HG03039 (cell line): Measurements from ENCODE around the gene MPP2.
"Not testable (repeated sequence)": the region's sequence is repeated elsewhere in the genome, so short reads cannot be mapped to it uniquely, and the experiment has no call there.

Experiments
- ATAC-seq: cut with Tn5 transposase; IDR thresholded peaks from one replicate; pipeline ENCODE4 v1.9.1; 2021; ENCODE audit warnings: mild to moderate bottlenecking, moderate library complexity; ENCODE audit not compliant: unreplicated experiment

The MPP2 gene

GRCh38 chr17:43905400-43905984, 1.8 kb downstream of the MPP2 start:
- ATAC-seq: no peak

GRCh38 chr17:43901861-43902589, 5.3 kb downstream of the MPP2 start:
- no peak for ATAC-seq

- ATAC-seq: no peak
These were observed 6.2 kb downstream of the MPP2 start for GRCh38 chr17:43900858-43901754.

GRCh38 chr17:43900183-43900857, 7.0 kb downstream of the MPP2 start:
- peak; percentile 71 for ATAC-seq

GRCh38 chr17:43898446-43898845, 8.9 kb downstream of the MPP2 start:
- no peak for ATAC-seq

GRCh38 chr17:43897831-43898230, 9.5 kb downstream of the MPP2 start:
- no peak for ATAC-seq

- not testable (repeated sequence) for ATAC-seq
These were observed 12.8 kb downstream of the MPP2 start for GRCh38 chr17:43894494-43894893.

GRCh38 chr17:43892647-43892952, 14.7 kb downstream of the MPP2 start:
- no peak for ATAC-seq

GRCh38 chr17:43891851-43892646, 15.3 kb downstream of the MPP2 start:
- ATAC-seq: no peak

GRCh38 chr17:43890240-43890639, 17.1 kb downstream of the MPP2 start:
- ATAC-seq: no peak

- no peak for ATAC-seq
These were observed 18.8 kb downstream of the MPP2 start for GRCh38 chr17:43888548-43888947.

GRCh38 chr17:43882761-43883415, 24.4 kb downstream of the MPP2 start:
- ATAC-seq: no peak

- ATAC-seq: no peak
These were observed 25.4 kb downstream of the MPP2 start for GRCh38 chr17:43881758-43882505.

- ATAC-seq: no peak
These were observed 26.2 kb downstream of the MPP2 start for GRCh38 chr17:43881181-43881580.

- no peak for ATAC-seq
These were observed 26.8 kb downstream of the MPP2 start for GRCh38 chr17:43880420-43880991.

- ATAC-seq: no peak
These were observed 27.5 kb downstream of the MPP2 start for GRCh38 chr17:43879723-43880419.

- no peak for ATAC-seq
These were observed 28.8 kb downstream of the MPP2 start for GRCh38 chr17:43878260-43879175.
